Activated T-helper 1 cell treated with anti-CD3 and anti-CD28 coated beads, Interleukin-2, amount 50 U/mL, for 16 hours (primary cell): ENCODE data around the gene IFT20.
"Not testable (repeated sequence)": the region's sequence is repeated elsewhere in the genome, so short reads cannot be mapped to it uniquely, and the experiment has no call there.

ENCODE experiments used
- DNase-seq, 2 donors: peaks; one replicate each; pipeline ENCODE4 v3.0.0-alpha.2; 2020; ENCODE audit warnings: low read depth in 1 of 2, low spot score in 1 of 2

Gene IFT20

DNA sequence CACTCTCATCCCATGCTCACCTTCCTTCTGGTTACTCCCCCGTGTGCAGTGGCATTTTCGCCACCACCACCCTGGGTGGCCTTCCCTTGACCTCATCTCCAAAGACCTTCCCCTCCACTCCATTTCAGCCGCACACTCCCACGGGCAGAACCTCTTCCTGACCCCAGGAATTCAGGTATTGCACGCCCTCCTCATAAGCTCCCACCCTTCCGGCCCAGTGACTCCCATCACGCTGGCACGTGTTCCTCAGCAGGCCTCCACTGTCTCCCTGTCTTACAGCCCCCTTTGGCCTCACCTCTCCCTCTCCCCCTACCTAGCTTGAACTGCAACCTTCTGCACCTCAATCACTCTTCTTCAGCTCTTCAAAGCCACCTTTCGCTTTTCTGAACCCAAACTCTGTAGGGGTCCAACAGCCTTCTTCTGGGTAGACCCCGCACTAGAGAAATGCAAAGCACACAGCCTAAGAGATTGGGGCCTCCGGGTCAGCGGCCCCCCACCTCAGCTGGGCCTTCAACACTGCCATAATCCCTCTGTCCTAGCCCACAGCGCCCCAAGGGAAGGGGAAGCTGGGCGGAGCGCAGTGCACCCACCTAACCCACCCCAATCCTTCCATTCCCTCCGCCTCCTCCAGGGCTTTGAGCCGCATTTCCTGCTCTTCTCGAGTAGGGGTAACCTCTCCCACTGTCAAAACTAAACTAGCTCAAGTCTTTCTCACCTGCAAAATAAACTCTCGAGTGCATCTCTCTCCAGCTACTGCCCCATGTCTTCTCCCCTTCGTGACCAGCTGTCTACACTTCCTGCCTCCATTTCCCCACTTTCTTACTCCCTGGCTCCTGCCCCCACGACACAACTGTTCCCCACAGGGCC is 17.9 kb downstream of the IFT20 start:
- DNase-seq = no peak

DNA sequence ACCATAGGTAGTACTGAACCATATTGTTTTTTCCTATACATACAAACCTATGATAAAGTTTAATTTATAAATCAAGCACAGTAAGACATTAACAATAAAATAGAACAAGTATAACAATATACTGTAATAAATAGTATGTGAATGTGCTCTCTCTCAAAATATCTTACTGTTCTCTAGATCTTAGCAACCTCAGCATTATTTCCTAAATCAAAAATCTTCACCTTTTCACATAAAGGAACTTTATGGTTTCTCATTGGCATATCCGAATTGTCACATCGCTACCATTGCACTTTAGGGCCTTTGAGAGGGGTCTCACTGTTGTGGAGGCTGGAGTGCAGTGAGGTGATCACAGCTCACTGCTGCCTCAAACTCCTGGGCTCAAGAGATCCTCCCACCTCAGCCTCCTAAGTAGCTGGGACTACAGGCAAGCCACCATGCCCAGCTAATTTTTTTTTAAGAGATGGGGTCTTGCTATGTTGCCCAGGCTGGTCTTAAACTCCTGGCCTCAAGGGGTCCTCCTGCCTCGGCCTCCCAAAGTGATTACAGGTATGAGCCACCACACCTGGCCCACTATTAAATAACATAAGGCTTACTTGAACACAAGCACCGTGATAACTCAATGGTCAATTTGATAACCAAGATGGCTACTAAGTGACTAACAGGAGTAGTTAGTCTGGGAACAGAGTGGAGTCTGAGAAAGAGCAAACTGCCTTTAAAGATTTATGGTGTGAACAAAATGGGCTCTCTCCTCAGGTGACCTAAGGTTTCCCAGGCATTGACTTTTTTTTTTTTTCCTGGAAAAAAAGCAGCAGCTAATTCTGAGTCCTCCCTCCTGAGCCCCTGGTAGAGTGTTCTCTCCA is 19.2 kb downstream of the IFT20 start:
- DNase-seq = no peak

DNA sequence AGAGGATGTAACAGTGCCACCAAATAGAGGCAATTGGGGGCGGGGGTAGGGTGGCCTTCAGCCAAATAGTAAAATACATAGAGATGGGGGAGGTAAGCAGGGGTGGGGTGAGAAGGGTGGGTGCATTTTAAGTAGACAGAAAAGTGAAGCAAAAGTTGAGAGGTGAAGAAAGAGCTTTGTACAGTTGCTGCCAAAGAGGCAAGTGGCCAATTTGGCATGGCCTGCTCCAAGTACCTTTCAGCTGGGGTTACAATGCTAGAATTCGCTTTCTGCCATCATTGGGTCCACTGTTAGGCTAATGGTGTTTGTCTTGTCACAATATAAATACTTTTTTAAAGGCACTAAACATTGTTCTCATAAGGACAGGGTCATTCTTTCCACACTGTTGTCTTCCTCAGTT is 21.4 kb downstream of the IFT20 start:
- no peak for DNase-seq

DNA sequence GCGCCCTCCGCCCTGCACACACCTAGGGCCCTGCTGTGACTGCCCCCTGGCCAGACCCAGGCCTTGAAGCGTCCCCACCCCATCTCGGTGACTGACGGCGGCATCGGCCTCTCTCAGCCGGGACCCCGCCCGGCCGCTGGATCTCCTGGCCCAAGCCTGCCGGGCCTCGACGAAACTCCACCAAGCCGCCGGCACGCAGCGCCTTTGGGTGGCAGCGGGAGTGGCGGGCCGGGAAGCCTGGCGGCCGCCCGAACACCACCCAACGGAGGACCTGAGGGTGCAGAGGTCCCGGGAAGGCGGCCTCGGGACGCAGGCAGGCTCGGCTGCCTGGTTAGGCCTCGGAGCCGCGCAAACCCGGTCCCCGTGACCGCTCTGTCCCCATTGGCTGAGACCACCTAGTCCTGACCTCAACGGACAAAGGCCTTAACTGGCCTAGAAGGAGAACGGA is 28.3 kb downstream of the IFT20 start:
- no peak for DNase-seq

DNA sequence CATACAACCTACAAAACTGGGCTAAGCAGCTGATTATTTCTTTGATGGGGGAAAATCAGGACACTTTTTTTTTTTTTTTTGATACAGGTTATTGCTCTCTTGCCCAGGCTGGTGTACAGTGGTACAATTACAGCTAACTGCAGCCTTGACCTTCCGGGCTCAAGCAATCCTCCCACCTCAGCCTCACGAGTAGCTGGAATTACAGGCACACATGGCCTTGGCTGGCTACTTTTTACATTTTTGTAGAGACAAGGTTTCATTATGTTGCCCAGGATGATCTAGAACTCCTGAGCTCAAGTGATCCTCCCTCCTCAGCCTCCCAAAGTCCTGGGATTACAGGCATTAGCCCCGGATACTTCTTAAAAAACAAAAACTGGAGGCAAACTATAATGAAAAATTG is 36.8 kb downstream of the IFT20 start:
- no peak for DNase-seq

DNA sequence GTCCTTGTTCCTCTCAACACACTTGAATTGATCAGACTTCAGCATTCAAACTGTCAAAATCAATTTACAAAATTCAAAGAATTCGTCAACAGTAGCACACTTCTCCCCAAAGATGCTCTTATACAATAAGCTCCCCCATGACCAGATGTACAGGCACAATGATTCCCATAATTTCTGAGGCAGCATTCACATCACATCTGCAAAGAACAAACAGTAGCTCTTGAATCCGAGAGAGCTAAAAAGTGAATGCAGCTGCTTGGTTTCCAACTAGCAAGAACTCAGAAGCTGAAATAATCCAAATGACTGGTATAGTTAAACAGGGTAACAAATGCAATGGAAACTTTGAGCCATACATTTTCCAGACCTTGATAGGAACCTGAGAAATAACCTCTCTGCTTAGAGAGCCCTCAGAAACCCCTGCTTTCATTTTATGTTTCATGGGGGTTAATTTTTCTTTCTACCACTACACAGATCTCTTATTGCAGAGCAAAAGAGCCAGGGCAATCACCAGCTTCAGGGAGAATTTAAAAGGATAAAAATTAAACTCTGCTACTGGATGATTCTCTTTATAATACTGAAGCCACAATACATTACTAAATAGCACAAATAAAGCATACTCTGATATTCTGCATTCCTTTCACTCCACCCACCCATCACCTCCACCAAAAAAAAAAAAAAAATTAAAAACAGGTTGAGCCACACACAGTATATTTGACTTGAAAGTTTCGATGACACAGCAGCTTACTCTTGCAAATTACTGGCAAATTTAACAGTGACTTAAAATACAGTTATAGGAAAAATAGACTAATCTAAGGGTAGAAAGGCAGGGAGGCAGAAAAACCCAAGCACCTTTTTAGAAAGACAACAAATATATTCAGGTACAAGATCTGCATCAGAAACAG is 39.3 kb downstream of the IFT20 start:
- DNase-seq = no peak

DNA sequence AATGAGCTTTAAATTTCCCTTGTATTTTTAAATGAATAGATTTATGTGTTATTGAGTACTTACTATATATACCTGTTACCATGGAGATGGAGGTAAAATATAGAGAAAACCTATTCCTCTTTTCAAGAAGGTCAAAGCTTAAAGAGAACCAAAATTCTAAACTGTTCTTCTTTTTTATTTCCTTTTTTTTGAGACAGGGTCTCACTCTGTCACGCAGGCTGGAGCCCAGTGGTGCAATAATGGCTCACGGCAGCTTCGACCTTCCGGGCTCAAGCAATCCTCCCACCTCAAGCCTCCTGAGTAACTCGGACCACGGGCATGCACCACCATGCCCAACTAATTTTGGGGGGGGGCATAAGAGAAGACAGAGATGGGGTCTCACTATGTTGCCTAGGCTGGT is 41.3 kb downstream of the IFT20 start:
- no peak for DNase-seq

DNA sequence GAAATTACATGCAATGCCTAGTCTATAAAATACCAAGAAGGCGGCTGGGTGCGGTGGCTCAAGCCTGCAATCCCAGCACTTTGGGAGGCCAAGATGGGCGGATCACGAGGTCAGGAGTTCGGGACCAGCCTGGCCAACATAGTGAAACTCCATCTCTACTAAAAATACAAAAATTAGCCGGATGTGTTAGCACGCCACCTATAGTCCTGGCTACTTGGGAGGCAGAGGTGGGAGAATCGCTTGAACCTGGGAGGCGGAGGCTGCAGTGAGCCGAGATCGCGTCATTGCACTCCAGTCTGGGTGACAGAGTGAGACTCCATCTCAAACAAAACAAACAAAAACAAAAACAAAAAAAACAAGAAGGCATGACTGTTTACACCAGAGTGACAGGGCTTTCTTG is 42.4 kb downstream of the IFT20 start:
- DNase-seq = not testable (repeated sequence)

DNA sequence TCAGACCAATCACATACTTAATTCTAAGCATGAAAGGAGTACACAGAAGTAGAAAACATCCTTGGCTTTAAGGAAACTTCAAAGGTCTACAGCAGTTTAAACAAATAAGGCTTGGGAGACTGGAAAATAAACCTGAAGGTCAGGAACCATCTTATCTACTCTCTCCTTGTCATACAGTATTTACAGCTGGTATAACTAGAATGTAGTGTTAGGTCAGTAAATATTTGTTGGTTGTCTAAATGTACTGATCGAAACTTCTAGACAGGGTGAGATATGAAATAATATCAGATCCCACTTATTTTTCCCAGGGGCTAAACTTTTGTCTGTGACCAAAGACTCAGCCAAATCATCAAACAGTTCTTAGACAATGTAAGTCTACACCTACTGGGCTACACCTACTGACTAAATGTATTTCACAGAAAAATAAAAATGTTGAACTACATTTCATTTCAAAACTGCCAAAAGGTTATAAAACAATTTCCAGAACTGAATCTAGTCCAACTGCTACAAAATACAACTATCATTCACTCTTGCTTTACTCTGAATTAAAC is 43.4 kb downstream of the IFT20 start:
- no peak for DNase-seq

DNA sequence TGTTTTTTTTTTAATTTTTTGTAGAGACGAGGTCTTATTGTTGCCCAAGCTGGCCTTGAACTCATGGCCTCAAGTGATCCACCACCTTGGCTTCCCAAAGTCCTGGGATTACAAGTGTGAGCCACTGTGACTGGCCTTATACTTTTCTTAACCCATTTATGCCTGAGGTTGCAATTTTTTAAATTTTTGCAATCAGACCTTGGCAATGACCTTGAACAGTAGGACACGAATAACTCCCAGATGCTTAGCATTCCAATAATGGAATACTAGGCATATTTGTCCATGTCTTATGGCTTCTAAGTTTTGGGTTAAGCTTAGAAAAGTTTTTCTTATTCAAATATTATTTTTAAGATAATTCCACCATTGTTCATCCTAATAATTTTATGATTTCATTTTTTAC is 44.6 kb downstream of the IFT20 start:
- no peak for DNase-seq

DNA sequence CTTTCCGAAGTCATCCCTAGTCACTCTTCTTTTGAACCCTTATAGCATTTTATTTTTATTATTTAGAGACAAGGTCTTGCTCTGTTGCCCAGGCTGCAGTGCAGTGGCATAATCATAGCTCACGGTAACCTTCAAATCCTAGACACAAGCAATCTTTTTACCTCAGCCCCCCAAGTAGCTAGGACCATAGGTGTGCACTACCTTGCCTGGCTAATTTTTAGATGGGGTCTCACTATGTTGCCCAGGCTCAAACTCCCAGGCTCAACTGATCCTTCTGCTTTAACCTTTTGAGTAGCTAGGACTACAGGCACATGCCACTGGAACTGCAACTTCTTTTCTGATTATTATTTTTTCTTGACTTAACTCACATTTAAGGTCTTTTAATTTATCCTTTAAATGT is 49.3 kb downstream of the IFT20 start:
- DNase-seq = no peak

DNA sequence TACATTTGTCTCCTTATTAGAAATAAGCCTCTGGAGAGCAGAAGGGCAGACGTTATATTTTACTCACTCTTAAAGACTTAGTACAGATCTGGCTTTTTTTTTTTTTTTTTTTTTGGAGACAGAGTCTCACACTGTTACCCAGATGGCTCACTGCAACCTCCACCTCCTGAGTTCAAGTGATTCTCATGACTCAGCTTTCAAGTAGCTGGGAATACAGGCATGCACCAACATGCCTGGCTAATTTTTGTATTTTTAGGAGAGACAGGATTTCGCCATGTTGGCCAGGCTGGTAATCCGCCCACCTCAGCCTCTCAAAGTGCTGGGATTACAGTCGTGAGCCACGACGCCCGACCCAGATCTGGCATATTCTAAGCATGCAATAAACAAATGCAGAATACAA is 52.7 kb downstream of the IFT20 start:
- DNase-seq = no peak

DNA sequence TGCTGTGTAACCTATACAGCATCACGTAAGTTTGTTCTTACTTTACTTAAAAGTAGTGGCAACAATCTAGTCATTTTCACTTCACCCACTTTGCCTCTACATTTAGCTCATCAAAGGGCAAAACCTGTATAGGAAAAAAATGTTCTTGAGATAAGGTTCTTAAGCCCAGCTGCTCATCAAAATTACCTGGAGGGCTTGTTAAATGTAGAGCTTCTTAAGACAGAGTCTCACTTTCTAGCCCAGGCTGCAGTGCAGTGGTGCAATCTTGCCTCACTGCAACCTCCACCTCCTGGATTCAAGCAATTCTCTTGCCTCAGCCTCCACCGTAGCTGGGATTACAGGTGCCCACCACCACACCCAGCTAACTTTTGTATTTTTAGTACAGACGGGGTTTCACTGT is 54.4 kb downstream of the IFT20 start:
- DNase-seq = no peak

DNA sequence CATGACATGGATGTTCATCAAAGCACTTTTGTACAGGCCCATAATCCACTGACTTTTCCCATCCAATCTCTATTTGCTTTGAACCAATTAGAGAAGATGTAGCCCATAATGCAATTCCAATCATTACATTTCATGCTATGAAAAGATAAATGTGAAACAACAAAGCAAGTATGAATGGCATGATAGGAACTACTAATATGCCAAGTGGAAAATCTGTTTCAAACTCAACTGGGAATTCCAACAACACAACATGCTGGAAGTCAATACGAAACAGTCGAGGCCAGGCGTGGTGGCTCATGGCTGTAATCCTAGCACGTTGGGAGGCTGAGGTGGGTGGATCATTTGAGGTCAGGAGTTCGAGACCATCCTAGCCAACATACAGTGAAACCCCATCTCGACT is 55.9 kb downstream of the IFT20 start:
- no peak for DNase-seq
